Fibroblast of skin of left biceps (primary cell): ENCODE results near the gene VPS8.
A peak's percentile ranks its signal among the peaks of the same experiment; 100 is the strongest.
"Not testable (repeated sequence)": the region's sequence is repeated elsewhere in the genome, so short reads cannot be mapped to it uniquely, and the experiment has no call there.

ENCODE experiments used
- DNase-seq, 2 experiments: peaks; one replicate each; pipeline ENCODE4 v3.0.0-alpha.2; 2013; ENCODE audit warnings: low read depth in 2 of 2

Gene VPS8

DNA sequence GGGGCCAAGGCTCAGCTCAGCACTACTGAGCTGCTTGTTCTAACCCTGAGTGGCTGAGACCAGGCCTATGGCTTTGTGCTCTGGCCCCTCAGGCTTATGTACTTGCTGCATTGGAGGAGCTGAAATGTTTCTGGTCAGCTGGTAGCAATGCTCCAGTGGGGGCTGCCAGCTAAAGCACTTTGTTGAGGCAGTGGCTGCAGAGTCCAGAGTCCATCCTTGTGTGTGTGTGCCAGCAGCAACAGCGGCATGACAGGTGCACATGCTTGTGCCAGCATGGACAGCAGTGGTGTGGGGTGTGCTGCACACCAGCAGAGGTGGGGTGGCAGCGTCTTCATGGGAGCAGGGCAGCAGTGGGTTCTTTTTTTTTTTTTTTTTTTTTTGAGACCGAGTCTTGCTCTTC is 169.1 kb downstream of the VPS8 start:
- DNase-seq: no peak

DNA sequence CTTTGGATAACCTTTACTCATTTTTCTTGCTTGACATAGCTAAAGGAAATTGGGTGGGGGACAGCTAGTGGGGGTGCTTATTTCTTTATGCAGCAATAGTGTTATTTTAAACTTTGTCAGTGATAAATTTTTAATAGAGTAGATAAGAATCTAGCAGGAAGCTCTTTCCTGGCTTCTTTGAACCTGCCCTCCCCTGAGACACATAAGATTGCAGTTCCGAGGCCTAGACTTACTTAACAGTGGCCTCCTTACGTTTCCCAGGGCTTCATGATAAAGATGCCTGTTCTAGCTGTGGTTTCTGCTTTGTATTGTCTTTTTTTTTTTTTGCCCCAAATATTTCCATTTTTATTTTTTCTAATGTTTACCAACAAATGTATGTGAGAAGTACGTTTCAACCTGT is 170.1 kb downstream of the VPS8 start:
- no peak for DNase-seq

DNA sequence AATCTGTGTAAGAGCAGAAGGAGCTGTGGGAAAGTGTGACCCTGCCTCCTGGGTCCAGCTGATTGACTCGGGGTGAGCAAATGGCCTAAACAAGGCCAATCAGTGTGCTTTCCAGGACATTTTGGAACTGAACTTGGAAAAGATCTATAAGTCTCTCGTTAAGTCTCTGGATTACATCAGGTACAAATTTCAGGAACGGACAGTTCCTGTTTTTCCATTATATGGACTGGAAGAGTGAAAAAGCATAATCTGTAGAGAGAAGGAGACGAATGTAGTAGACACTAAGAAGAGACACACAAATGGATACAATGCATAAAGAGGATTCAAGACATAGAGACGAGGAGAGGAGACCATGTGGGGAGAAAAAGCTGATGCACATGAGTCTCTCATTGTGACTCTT is 173.6 kb downstream of the VPS8 start:
- no peak for DNase-seq

DNA sequence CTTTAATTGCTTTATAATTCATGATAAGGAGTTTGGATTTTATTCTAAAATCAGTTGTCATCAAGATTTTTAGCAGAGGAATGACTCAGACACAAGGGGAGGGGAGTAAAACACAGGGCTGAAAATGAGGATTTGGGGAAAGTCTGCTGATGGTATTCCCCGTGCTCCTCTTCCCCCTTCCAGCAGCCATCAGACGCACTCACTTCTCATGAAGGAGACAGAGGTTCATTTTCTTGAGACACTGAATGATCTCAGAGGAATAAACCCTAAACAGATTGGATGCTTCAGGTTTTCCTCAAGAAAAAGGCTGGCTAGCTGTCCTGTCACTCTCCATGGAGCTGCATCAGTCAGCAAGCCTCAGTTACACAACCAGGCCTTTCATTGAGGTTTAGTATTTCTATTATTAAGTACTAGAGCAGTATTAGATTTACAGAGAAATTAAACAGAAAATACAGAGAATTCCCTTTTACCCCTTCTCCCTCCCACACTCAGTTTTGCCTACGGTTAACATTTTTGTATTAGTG is 174.5 kb downstream of the VPS8 start:
- DNase-seq: no peak

DNA sequence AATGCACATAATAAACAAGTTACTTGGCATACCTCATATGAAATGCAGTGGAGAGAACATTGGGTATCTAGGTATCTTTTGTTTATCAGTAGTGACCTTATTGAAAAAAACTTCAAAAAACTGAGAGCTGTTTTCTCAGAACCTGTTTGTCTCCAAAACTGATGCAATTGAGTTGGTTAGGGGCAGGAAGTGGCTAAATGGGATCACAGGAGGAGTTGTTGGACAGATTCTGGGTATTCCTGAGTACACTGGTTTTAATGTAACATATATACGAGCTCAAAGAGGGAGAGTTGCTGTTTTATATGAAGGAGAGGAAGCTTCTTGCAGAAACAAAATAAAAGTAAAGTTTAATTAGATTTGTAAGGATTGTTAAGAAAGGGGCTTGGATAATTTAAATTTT is 181.4 kb downstream of the VPS8 start:
- no peak for DNase-seq

DNA sequence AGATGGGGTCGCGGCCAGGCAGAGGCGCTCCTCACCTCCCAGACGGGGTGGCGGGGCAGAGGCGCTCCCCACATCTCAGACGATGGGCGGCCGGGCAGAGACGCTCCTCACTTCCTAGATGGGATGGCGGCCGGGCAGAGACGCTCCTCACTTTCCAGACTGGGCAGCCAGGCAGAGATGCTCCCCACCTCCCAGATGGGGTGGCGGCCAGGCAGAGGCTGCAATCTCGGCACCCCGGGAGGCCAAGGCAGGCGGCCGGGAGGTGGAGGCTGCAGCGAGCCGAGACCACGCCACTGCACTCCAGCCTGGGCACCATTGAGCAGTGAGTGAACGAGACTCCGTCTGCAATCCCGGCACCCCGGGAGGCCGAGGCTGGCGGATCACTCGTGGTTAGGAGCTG is 191.9 kb downstream of the VPS8 start:
- DNase-seq: not testable (repeated sequence)

DNA sequence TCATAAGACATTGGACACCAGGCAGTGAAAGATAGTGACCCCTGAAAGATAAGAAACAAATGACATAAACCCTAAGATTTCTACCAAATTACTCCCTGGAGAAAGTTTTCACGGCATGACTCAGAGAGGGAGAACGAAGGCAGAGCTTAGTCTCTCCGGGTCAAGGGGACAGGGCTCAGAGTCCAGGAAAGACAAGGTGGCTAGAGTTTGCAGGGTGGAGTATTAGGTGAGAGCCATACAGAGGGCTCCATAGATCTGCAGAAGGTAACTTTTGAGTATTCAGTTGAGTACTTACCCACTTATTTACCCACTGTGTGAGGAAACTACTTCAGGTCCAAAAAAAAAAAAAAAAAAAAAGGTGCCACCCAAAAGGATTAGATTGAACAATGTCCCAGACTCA is 197.7 kb downstream of the VPS8 start:
- DNase-seq: no peak

DNA sequence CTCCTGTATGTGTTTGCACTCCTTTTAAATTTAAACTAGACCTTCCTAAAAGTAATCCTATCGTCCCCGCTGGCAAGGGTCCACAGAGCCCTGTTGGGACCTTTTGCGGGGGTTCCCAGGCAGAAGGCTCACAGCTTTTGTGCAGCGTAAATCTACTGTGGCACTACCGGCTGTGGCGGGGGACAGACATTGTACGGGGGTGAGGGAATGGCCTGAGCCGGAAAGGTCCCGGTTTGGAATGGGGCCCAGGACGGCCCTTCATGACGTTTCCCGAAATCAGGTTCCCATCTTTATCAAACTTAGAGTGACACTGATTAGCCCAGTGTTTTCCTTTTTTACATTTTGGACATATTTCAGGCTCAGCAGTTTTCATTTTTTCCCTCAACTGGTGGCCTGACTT is 205.6 kb downstream of the VPS8 start:
- DNase-seq: not testable (repeated sequence)

DNA sequence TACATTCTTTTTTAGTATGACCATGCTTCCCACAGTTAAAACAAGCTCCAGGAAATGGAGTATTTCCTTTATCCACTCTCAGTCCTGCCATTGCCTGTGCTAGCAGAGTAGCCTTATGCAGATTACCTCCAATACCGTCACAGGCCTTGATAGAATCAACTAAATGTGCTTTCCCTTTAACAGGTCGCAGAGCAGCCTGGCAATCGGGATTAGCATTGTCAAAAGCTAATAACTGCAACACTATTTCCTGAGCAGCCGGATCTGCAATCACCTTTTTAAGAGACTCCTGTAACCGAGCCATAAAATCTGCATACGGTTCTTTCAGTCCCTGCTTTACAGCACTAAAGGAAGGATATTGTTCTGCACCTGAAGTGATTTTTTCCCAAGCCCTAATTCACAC is 206.0 kb downstream of the VPS8 start:
- DNase-seq: not testable (repeated sequence)

DNA sequence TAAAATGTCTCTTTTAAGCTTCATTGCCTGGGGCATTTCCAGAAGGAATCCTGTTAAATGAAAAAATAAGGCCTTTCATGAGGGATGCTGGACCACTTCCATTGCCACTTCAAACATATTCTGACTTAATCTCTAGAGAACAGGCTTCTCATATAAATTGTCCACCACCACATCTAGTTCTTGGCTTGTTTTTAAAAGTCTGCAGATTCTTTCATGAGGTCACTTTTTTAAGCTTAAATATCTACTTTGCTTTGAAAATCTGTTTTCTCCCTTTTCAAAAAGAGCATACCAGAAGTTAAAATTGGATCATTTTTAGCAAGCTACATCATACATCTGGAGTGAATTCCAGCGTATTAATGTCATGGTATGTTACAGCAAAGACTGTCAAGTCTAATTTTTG is 209.3 kb downstream of the VPS8 start:
- peak; percentile 10 to 13 for DNase-seq

DNA sequence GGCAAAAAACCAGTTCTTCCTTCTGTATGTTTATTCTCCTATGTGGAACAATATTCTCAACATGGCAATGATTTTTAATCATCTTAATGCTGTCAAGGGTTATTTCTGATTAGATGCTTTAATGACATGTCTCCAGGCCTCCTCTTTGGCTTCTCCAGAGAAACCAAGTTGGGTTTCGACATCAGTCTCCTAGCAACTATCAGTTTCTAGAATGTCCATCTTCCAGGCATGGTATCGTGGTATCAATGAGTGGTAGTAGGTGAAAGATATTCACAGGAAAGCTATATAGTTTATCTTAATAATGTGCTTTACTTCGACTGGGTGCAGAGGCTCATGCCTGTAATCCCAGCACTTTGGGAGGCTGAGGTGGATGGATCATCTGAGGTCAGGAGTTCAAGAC is 212.4 kb downstream of the VPS8 start:
- DNase-seq: no peak

DNA sequence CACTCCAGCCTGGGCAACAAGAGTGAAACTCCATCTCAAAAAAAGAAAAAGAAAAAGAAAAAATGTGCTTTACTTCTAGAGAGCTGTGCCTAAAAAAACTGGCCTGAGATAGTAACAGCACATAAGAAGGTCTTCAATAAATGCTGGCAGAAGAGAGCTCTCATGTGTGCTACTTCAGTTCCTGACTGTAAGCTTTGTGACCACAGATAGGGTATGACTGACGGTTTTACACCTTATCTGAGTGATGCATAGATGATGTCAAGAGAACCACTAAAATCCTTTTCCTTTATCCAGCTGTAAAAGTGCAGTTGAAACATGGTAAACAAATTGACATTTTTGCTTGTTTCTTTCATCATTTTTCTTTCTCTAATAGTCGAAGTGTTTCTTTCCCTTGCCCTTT is 213.0 kb downstream of the VPS8 start:
- no peak for DNase-seq

DNA sequence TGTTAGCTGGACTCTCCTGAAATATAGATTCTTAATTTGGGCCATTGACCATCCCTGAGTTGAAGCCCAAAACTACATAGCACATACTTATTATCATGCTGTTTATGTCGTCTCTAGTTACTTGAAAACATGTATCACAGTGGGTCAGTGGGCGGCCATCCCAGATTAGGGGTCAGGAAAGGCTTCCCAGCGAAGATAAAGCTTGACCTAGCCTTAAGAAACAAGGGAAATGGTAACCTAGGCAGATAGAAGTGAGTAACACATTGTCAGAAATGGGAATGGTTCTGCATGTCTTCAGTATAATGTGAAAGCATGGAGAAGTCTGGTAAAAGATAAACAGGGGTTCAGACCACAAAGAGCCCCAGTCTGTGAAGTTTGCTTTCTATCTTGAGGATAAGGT is 216.2 kb downstream of the VPS8 start:
- no peak for DNase-seq

DNA sequence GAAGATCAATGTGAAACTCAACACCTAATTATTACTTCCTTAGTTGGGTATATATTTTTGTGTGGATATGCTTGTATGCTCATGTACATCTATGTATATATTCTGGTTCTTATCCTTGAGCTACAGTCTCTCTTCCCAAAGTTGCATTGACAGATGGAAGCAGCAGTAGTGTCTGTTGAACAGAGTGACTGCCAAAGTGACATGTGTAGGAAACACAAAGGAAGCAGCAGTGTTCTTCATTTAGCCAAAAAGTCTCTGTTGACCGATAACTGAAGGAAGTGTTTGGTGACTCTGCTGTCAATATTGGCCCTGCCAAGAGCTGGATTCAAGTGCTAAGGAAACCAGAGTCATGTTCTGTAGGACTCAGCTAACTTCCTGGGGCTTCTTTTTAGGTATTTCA is 217.1 kb downstream of the VPS8 start:
- DNase-seq: no peak

DNA sequence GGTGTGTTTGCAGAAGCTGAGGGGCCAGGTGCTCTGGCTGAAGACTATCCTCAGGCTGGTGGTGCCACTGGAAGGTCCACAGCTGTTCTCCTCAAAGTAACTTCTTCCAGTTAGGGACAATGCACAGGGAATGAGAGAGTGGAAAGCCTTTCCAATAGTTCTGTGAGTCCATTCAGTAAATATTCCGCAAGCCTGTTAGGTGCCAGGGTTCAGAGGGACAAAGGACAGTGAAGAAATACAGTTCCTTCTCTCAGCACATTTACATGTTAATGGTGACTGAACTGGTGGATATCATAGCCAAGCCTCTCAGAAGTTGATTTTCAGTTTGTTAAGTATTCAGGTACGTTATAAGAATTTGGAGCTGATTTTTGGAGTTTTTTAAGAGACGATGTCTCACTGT is 218.4 kb downstream of the VPS8 start:
- no peak for DNase-seq

DNA sequence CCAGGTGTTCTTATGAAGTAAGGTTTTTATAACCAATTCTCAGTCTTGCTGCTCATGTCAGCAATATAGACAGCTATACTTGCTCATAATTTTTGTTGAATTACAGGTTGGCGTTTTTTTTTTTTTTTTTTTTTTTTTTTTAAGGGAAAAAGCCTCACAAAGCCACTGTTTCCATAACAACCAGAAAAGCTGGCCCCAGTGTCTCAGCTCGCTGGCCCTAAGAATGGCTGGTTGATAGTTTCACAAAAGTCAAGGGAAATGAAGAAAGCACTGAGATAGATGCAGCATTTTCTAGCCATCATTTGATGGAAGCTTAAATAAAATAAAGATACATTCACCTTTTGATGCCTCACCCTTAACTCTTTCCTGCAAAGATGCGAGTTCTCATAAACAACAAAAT is 219.0 kb downstream of the VPS8 start:
- DNase-seq: no peak

DNA sequence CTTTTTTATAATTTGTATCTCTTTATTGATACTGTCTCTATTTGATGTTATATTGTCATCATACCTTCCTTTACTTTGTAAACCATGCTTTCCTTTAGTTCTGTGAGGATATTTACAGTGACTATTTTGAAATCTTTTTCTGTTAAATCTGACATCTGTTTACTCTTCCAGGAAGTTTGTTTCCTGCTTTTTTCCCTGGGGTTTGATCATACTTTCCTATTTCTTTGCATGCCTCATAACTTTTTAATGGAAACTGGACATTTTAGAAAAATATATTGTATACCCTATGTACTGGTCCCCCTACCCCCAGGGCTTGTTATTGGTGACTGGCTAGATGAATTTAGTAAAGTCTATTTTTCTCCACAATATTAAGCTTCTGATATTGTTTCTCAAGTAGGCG is 225.8 kb downstream of the VPS8 start:
- no peak for DNase-seq

DNA sequence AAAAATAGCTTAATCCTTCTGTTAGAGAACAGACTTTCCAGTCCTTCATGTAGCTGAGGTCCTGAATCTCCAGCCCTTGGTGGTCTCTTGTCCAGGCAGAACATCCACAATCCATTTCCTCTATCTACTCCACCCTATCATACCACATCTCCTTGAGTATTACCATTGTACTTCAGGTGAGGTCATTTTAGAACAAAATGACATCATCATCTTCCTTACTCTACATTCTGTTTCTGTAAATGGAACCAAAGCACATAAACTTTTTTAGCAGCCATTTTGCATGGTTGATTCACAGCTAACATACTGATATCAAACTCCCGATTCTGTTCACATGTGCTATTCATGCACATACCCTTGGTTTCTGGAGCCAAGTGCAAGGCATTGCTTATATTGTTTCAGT is 228.5 kb downstream of the VPS8 start:
- DNase-seq: no peak

DNA sequence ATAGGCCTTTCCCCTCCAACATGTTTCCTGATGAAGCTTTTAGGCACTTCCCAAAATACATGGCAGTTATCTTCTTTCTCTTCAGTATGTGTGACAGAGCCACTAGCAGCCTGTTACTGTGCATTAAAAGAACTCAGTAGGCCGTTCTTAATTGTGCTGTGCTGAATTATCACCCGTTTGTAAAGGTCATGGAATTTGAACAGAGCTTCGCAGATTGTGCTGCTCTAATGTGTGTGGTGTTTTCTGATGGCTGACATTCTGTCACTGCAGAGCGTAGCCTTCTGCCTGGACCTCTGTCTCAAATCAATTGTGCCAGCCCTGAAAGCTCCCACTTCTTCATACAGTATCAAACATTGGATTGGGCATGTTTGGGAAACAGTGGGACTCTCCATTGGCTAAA is 229.6 kb downstream of the VPS8 start:
- no peak for DNase-seq

DNA sequence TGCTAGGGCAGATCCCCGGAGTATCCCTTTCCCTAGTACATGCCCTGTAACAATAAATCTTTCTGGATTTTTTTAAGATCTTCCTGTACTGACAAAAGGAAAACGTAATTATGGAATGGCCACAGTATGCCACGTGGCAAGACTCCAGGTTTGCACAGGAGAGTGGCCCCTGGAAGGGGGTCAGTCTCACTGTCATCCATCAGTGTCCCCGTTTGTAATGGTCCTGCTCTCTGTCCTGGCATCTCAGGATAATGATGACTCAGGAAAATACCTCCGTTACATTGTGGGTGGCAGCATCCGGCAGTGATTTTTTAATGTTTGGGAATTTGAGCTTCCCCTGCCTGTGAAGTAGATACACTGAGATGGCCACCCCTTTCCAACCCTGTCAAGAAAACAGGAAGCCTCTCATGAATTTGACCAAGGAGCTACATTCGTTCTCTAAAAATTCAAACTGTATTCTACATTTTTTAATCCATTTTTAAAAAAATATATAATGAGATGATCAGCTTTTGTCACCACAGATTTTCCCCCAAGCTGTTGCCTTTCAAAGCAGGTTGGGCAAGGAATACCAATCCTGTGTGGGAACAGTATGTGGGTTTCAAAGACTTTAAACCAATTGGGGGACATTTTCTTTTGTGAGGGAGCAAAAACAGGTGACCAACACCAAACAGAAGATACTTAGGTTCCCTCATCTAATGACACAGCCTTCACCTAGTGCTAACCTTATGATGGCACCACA is 230.5 kb downstream of the VPS8 start:
- no peak for DNase-seq

DNA sequence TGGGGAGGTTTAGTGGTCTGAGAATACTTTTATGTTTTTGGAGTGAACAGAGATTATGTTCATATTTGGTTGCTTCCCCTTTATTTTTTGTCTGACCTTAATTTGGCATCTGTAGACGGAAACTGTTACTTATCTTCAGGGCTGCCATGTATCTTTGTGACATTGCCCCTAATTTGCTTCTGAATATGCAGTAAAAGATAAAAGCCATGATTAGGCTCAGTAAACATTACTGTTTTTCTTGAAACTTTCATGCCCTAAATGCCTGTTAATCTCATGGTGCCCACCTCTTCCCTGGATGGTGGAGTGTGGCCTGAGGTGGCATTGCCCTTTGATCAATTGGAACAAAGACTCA is 234.2 kb downstream of the VPS8 start:
- no peak for DNase-seq

DNA sequence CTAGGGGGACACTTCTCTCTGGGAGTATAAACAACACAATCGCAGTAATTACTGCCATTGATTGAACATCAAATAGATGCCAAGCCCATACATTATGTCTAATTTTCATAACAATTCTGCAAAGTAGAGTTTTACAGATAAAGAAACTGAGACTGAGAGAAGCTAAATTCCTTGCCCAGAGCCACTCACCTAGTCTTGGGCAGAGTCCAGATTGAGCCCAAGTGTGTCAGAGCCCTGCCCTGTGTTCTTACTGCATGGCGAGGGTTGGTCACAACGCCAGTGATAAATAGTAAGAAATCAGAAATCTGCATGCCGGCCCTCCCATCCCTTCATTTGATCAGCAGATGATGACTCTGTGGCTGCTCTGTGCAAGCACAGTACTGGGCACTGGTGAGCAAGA is 234.6 kb downstream of the VPS8 start:
- no peak for DNase-seq

DNA sequence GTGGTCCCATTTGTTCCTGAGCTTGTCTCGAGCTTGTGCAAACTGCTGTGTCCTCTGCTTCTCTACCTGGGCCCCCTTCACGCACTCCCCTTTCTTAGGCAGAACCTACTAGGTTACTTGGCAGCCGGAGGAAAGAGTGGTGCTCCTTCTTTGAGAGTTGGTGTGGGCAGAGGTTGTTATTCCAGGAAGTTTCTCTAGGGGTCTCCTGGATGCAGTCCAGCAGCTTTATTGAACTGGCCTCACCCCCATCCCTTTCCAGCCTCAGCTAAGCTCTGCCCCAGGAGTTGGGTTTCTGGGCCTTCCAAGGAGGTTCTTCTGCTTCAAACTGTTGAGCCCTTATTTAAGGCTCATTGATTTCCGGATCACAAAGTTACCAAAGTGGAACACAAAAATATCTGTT is 237.7 kb downstream of the VPS8 start:
- no peak for DNase-seq

DNA sequence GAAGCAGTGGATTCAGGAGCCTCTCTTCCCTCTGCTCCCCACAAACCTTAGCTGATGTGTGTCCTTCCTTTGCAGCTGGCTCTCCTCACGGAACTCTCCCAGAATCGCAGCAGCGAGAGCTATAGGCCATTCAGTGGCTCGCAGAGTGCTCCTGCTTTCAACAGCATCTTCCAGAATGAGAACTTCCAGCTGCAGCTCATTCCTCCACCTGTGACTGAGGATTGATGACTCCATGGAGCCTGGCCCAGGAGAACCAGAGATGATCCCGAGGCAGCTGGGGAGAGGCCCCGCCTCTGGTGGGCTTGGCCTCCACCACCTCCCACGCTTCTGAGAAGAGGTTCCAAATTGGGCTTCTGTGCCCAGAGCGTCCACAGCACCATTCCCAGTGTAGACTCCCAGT is 239.8 kb downstream of the VPS8 start:
- DNase-seq: no peak
